ENCODE results near the gene TECRL.

The TECRL gene

GRCh38 chr4:64330143-64330542, 79.1 kb downstream of the TECRL start:
- no peak for DNase-seq (ENCODE audit: low read depth, low spot score)

DNA sequence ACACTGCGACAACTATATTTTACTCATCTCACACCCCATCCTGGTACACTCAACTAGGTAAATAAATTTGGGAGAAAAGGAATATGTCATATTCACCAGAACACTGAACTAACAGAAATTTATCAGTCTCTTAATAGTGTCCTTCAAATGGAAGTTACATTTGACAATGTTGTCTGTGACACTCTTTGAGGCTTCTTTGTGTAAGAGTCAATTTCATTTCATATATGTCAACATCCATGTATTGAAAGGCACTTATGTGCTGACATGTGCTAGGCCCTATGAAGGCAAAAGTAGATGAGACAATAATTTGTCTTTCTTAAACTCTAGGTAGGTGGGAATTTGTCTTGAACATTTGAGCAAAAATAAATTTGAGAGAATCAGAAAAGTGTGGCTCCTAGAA, 82.0 kb downstream of the TECRL start:
- no peak for DNase-seq (ENCODE audit: low read depth, low spot score)

GRCh38 chr4:64326507-64326906, 82.7 kb downstream of the TECRL start:
- DNase-seq (ENCODE audit: low read depth, low spot score) = no peak

- no peak for DNase-seq (ENCODE audit: low read depth, low spot score)
Measured at GRCh38 chr4:64306255-64306565, 103.0 kb downstream of the TECRL start.

DNA sequence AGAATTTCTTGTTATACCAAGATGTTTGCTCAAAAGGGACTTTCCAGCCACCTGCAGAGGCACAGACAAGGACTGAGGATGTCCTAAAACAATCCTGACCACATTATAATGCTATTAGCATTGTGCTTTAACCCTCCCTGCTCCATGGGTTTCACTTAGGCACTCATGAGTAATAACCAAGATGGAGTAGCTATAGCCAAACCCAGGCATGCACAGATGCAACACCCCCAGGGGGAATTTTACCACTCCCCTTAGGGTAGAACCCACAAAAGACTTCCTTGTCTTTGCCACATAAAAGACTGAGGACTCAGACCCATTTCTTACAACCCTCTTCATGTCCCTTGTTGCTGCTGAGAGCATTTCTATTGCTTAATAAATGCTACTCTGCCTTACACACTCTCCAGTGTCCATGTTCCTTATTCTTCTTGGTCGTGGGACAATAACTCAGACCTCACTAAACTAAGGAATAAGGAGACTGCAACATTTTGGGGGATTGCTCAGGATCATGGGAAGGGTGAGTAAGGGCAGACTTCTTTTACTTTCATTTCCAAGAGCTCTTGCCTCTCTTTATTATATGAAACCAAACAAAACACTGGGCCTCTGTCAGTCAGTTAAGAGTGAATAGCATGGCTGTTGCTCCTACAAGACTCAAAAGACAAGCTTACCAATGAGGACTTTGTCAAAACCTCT, 103.5 kb downstream of the TECRL start:
- DNase-seq (ENCODE audit: low read depth, low spot score) = no peak

GRCh38 chr4:64272432-64272831, 136.8 kb downstream of the TECRL start:
- DNase-seq (ENCODE audit: low read depth, low spot score) = no peak

DNA sequence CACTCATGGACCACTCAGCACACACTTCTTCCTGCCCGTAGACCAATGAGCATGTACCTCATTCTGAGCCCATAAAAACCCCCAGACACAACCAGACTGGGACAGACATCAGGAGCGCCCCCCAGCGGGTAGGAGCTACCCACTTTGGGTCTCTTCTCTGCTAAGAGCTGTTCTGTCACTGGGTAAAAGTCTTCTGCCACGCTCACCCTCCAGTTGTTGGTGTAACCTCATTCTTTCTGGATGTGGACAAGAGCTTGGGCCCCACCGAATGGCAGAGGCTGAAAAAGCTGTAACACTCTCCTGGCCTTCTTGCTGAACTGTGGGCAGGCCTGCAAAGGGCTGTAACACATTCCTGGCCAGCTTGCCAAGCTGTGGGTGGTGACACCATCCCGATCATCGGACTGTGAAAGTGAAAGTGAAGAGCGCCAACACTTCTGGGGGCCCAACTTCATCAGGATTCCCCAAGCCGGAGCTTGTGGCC, 137.6 kb downstream of the TECRL start:
- no peak for DNase-seq (ENCODE audit: low read depth, low spot score)

- no peak for DNase-seq (ENCODE audit: low read depth, low spot score)
Measured at GRCh38 chr4:64266669-64267068, 142.6 kb downstream of the TECRL start.

- no peak for DNase-seq (ENCODE audit: low read depth, low spot score)
Measured at GRCh38 chr4:64266263-64266662, 143.0 kb downstream of the TECRL start.

DNA sequence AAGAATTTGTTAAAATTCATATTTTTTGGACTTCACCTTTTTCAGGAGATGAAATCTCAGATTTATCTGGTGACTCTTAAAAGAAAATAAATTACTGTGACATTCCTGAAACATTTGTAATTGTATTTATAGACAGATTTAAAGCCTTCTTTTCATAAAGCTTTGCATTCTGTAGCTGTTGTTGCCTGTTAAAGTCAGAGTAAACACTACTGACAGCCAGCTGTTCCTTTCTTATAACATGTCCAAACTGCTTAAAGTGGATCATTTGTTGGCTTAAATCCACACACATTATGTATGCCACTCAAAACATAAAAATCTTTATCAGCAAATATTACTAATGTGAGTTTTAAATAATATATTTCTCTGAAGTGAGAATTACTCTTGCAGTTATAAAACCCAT, 157.5 kb downstream of the TECRL start:
- DNase-seq (ENCODE audit: low read depth, low spot score) = no peak

DNA sequence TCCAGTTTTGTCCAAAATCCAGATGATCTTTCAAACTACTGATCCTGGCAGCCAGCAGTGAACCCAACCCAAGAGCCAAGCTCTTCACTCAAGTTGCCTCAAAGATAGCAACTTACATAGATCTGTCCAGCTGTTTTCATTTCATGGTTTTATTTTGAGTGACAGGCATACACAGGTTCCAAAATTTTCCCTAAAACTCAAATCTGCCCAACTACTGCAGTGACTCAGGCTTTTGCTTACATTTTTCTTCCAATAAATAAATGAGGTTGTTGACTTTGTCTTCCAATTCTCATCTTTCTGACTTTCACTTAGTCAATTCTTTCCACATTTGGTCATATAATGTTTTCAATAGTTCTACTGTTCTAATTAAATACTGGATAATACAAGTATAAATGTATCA, 158.8 kb downstream of the TECRL start:
- no peak for DNase-seq (ENCODE audit: low read depth, low spot score)

DNA sequence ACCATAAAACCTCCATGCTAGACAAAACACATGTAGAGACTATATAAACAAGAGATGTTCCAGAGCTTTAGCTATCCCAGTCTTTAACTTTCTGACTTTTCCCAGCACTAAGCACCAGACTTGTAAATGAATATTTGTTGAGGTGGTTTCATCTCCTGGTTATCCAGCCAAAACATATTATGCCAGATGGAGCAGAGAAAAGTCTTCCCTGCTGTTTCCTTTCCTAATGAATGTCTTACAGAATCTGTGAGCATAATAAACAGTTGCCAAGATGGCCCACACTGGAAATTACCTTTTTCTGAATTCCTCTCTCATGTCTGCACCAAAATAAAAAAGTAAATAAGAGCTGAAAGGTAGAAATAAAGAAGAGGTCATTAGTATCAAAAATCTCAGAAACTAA, 159.2 kb downstream of the TECRL start:
- no peak for DNase-seq (ENCODE audit: low read depth, low spot score)

DNA sequence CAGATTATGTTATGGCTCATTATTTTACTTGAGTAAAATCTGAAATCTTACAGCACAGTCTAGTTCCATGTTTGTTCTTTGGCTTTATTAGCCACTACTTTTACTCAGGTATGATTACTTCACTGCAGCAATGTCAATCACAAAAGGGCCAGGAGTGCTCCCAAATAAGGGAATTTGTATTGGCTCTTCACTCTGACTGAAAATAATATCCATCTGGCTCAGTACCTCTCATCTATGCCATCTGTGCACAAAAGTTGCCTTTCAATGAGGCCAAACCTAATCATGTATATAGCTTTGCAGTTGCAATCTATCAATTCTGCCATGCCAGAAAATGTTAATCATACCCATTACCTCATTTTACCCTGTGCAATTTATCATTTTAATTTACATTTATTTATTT, 161.1 kb downstream of the TECRL start:
- no peak for DNase-seq (ENCODE audit: low read depth, low spot score)

- DNase-seq (ENCODE audit: low read depth, low spot score) = no peak
Measured at GRCh38 chr4:64230709-64231310, 178.4 kb downstream of the TECRL start.

Data from iPS DF 19.7 (cell line).